HG02852 (cell line): ENCODE measurements around the gene MCM3AP.
A peak's percentile ranks its signal among the peaks of the same experiment; 100 is the strongest.
"Not testable (repeated sequence)": the region's sequence is repeated elsewhere in the genome, so short reads cannot be mapped to it uniquely, and the experiment has no call there.

ENCODE experiments used
- ATAC-seq: cut with Tn5 transposase; IDR thresholded peaks from one replicate; pipeline ENCODE4 v1.9.1; 2021; ENCODE audit warnings: mild to moderate bottlenecking, moderate library complexity; ENCODE audit not compliant: unreplicated experiment

Gene MCM3AP

GRCh38 chr21:46245213-46245915, 40.0 kb downstream of the MCM3AP start:
- ATAC-seq: no peak

- ATAC-seq: no peak
These were observed 40.8 kb downstream of the MCM3AP start for GRCh38 chr21:46244602-46245001.

GRCh38 chr21:46243960-46244361, 41.5 kb downstream of the MCM3AP start:
- ATAC-seq: no peak

DNA sequence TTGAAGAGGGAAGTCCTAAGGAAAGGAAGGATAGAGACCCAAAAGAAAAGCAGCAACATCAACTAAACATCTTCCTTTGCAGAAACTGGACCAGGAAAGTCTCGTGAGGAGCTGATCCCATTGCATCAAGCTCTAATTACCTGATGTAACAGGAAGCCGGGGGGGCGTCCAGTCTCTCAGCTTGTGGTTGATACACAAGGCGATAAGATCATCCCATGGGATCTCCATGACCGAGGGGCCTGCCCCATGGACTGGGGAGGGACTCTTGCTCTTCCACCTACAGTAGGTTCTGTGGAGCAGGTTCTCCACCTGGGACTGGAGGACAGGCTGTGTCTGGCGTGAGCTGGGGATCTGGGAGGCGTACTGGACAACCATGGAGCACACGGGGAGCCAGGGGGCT, 42.1 kb downstream of the MCM3AP start:
- no peak for ATAC-seq

DNA sequence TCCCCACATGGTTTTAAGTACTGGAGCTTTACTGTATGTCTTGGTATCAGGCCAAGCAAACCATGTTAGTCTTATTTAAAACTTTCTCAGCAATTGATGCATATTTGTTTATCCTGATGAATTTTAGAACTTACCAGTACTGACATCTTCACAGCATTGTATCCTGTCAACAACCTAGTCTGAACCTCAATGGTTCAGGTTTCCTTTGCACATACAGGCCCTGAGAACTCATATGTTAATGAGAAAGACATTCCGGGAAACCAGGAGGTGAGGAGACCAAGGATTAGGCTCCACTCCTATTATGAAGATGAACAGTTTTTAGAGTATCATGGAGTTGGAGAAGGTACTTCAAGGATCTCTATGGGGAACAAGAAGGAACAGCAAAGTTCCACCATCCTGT, 43.8 kb downstream of the MCM3AP start:
- ATAC-seq: not testable (repeated sequence)

- ATAC-seq: no peak
These were observed 45.5 kb downstream of the MCM3AP start for GRCh38 chr21:46239817-46240325.

- ATAC-seq: no peak
These were observed 47.9 kb downstream of the MCM3AP start for GRCh38 chr21:46237474-46237873.

- no peak for ATAC-seq
These were observed 50.9 kb downstream of the MCM3AP start for GRCh38 chr21:46234436-46234950.

DNA sequence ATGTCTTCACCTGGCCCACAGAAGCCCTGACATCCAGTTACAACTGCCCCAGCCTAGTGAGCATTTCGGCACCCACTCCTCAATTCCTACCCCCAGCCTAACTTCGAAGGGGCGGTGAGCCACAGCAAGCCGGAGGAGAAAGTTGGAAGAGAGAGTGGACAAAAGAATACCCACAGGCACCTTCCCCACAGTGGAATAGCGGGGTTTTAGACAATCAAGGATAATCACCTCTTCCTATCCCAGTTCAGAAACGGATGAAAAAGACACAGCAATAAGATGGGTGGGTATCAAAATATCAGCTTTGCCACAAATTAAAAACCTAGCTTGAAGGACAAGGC, 55.5 kb downstream of the MCM3AP start:
- no peak for ATAC-seq

DNA sequence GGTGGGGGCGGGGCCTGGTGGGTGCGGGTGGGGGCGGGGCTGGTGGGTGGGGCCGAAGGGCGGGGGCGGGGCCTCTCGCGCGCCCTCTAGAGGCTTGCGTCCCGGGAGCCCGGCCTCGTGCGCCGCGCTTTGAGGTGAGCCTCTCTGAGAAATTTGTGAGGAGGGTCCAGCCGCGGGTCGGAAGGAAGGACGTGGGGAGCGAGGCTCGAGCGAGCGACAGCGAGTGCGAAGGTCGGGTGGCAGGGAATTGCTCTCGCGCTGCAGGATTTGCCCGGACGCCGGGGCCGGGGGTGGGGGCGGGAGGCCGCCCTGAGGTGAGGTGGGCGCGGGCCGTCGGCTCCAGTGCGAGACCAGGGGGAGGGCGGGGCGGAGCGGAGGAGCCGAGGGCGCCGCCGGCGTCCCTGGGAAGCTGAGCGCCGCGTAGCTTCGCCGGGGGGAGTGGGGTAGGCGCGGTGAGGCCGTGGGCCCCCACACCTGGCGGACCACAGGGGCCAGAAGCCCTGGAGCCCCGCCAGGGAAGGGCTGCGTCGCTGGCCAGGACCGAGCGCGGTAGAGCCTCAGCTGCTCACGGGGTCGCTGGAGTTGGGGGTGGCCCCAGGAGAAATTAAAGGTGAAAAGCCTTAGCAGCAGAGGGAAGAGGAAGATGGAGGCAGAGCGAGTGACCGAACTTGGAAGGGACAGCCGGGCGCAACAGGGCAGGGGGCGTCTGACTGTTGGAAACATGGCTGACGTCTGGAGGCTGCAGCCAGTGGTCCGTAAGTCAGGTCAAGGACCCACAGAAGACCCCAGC, 56.1 kb downstream of the MCM3AP start:
- peak; percentile 18 for ATAC-seq

GRCh38 chr21:46228345-46229051, 56.9 kb downstream of the MCM3AP start, which contains the start of gene LSS:
Gene LSS (minus strand): TSS chr21:46228774. CDS start chr21:46228745, 29 bp downstream.
- peak; percentile 78 for ATAC-seq

DNA sequence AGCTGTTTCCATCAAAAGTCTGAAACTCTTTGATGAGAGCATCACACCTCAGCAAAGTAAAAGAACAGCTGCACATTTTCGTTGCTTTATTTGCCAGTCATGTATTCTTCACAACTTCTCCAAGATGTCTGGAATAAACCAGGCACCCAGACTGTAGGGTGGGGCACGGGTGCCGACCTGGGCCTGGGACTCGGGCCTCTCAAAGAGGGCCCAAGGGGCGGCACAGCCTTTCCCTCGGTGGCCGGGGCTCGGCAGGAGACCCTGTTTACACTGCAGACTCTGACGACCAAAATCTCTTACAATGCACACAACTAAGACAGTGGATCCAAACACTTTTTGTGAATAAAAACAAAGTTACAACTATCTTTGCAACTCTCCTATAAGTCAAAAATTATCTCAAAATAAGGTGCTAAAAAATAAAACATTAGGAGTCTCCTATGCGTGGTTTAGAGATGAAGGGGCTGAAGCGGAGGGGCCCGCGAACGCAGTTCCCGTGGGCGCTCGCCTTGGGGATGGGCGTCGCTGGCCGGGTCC, 57.5 kb downstream of the MCM3AP start:
- no peak for ATAC-seq

- no peak for ATAC-seq
These were observed 58.4 kb downstream of the MCM3AP start for GRCh38 chr21:46226920-46227599.

GRCh38 chr21:46226146-46226545, 59.3 kb downstream of the MCM3AP start:
- ATAC-seq: no peak

GRCh38 chr21:46223661-46224060, 61.8 kb downstream of the MCM3AP start:
- ATAC-seq: not testable (repeated sequence)

DNA sequence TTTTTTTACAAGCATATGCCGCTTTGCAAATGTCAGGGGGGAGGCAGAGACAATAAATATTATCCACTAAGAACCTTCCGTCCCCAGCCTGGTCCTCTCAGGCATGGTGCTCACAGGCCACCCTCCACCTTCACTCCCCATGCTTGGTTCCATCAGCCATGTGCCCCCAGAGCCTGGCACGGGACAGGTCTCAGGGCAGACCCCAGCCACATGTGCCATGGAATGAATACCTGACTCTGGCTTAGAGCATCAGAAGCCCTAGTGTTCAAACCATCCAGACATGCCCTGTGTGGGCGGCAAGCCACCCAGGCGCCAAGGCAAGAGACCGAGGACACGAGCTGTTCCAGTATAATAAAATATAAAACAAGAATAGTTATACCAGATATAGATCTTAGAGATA, 62.2 kb downstream of the MCM3AP start:
- ATAC-seq: no peak

DNA sequence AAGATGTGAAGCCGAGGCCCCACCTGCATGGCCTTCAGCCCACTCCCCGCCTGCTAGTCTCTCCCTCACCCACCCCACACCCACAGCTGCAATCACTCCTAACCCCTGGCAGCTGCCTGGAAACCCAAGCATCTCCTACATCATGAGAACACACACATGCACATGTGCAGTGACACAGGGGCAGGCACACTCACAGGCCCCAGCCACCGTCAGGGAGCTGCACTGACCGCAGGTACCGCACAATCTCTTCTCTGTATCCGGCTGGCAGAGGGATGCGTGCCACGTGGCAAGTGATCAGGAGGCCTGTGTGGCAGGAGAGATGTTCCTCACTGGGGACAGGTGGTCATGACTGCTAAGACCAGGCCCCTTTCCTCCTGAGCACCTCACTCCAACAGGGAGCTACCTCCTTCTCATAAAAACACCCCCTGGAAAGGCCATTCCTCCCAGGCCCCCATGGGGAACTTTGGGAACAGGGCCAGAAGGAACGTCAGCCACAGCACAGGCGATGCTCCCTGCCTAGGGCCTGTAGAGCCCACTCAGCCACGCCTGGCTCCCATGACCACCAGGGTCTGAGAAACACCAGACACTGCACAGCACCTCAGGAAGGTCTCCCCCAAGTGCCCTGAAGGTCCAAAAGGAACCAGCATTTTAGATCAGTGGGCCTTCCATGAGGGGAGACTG, 62.8 kb downstream of the MCM3AP start:
- ATAC-seq: no peak

- ATAC-seq: no peak
These were observed 63.6 kb downstream of the MCM3AP start for GRCh38 chr21:46221664-46222435.

GRCh38 chr21:46220847-46221246, 64.6 kb downstream of the MCM3AP start:
- no peak for ATAC-seq
